ENCODE data around the gene FBXW7. TPM values are rescaled to one million over a fixed set of nuclear protein-coding genes. Genes with fewer than 3 reads are reported as not detected.

FBXW7 gene
- total RNA-seq, 1 experiment from 2014 or later: 23.0 TPM

- H3K36me3 Mint-ChIP-seq: no peaks in the 10 kb centered on the region
- no peaks in the 10 kb centered on the region for H3K27me3 Mint-ChIP-seq (ENCODE audit: low read depth)
- H3K9me3 Mint-ChIP-seq: no peaks in the 10 kb centered on the region
- ChIA-PET POLR2A (no interaction called here), CTCF (no interaction called here)
- no peak overlapping the region for H3K4me3 Mint-ChIP-seq
- TF ChIP-seq GRHL2 (CRISPR knock-in tag; IDR thresholded peaks at IDR 0.05; ENCODE audit: insufficient replicate concordance, severe bottlenecking) (no peak), MAX (CRISPR knock-in tag; IDR thresholded peaks at IDR 0.05) (no peak), GABPB1 (CRISPR knock-in tag; IDR thresholded peaks at IDR 0.05) (no peak), ATF6 (CRISPR knock-in tag; IDR thresholded peaks at IDR 0.05) (no peak), ZNF396 (CRISPR knock-in tag; IDR thresholded peaks at IDR 0.05; ENCODE audit: borderline replicate concordance) (no peak), STAT6 (CRISPR knock-in tag; conservative IDR thresholded peaks at IDR 0.05; ENCODE audit: low read depth) (no peak), SP1 (CRISPR knock-in tag; conservative IDR thresholded peaks at IDR 0.05) (no peak), TP53 (CRISPR knock-in tag; IDR thresholded peaks at IDR 0.05) (no peak), ERG (CRISPR knock-in tag; IDR thresholded peaks at IDR 0.05) (no peak), HMGXB4 (CRISPR knock-in tag; IDR thresholded peaks at IDR 0.05) (no peak), E2F1 (CRISPR knock-in tag; IDR thresholded peaks at IDR 0.05) (no peak), FOXP1 (CRISPR knock-in tag; IDR thresholded peaks at IDR 0.05; ENCODE audit: borderline replicate concordance) (no peak), PREB (CRISPR knock-in tag; IDR thresholded peaks at IDR 0.05; ENCODE audit: borderline replicate concordance) (no peak), CBFB (CRISPR knock-in tag; IDR thresholded peaks at IDR 0.05; ENCODE audit: low read depth) (no peak)
- ATAC-seq (no peak), DNase-seq (ENCODE audit: low spot score) (no peak)
- no peak overlapping the region for H3K27ac Mint-ChIP-seq
- H3K4me1 Mint-ChIP-seq: peaks cover 3% of the 10 kb centered on the region
Observed at GRCh38 chr4:152556834-152557233, 20.9 kb upstream of the FBXW7 start.

GRCh38 chr4:152556283-152556682 is 20.4 kb upstream of the FBXW7 start:
- Mint-ChIP-seq H3K4me3 (no peak overlapping the region), H3K9me3 (no peaks in the 10 kb centered on the region), H3K27ac (no peak overlapping the region), H3K27me3 (ENCODE audit: low read depth) (no peaks in the 10 kb centered on the region), H3K36me3 (no peaks in the 10 kb centered on the region), H3K4me1 (peaks cover 3% of the 10 kb centered on the region)
- ChIA-PET POLR2A (no interaction called here), CTCF (no interaction called here)
- ATAC-seq (no peak), DNase-seq (ENCODE audit: low spot score) (no peak)
- TF ChIP-seq ZNF396 (CRISPR knock-in tag; IDR thresholded peaks at IDR 0.05; ENCODE audit: borderline replicate concordance) (no peak), CTCF (IDR thresholded peaks at IDR 0.05) (no peak), FOXJ3 (CRISPR knock-in tag; IDR thresholded peaks at IDR 0.05; ENCODE audit: borderline replicate concordance) (no peak), MYBL2 (CRISPR knock-in tag; IDR thresholded peaks at IDR 0.05) (no peak), CDX4 (CRISPR knock-in tag; IDR thresholded peaks at IDR 0.05; ENCODE audit: borderline replicate concordance) (no peak), E2F4 (CRISPR knock-in tag; IDR thresholded peaks at IDR 0.05; ENCODE audit: borderline replicate concordance, low read depth) (no peak)

All from WTC11 (cell line).